GM11168 (cell line): ENCODE results near the gene NTN1.

ENCODE experiments used
- in situ Hi-C: fragments of 300-500 bp; cut with MboI; formaldehyde crosslinking; loops from one replicate; pipeline ENCODE4 v1.12.0; 2022; ENCODE audit warnings: low sequenced_read_pairs; ENCODE audit not compliant: unreplicated experiment

The NTN1 gene

DNA sequence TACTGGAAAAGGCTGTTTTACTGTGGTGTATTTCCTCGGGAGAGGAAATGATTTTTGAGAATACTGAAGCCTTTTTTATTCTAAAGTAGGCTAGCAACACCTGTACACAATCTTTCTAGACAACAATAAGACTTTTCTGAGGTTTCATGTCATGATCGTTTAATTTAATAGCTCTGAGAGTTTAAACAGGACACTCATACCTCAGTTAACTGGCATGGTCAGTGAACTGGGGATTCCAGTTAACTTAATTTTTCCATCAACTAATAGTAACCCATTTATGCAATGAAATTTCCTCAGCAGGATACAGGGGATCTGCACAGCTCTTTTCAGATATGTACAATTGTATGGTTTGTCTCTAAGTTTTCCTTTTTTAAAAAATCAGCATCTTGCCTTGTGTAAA is 262.6 kb downstream of the NTN1 start:
- in situ Hi-C loops = loop anchor here (5.0 kb wide), 1 partner anchor 272 kb away; no protein-coding TSS in a partner anchor

- in situ Hi-C loops = loop anchor here (5.0 kb wide), 1 partner anchor 273 kb away; no protein-coding TSS in a partner anchor
Measured at GRCh38 chr17:9284884-9285283, 263.6 kb downstream of the NTN1 start.

- in situ Hi-C loops = no loop called here
Measured at GRCh38 chr17:9285602-9286427, 264.5 kb downstream of the NTN1 start.

DNA sequence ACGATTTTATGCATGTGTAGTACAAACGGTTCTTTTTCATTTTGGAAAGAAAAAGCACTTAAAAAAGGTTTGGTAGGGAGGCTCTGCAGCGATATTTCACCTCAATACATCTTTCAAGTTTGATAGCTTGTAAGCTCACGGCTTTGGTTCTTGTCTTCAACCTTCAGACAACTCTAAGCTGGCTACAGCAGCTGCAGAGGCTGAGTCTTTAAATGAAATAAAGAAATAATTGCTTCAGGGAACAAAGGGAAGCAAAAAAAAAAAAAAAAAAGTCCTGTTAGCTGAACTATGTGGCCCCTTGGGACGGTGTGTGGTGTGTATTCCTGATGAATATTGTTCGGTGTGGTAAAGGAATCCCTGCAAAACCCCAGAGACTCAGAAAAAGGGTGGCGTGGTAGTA is 265.1 kb downstream of the NTN1 start:
- in situ Hi-C loops = no loop called here

DNA sequence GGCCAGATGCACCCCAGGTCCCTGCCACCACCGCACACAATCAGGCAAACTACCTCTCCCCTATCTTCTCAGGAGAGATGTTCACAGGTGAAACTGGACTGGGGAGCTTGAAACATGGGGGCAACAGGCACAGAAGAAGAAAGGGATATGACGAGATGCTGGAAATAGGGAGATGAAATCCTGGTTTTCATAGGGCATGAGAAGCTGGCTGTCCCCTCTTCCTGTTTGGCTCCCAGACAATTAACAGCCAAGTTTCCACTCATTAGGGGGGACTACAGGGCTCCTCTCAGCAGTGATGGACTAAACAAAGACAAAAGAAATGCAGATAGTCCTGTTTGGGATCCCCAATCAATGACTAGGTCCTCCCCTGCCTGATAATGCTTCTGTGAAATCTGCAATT is 266.0 kb downstream of the NTN1 start:
- in situ Hi-C loops = no loop called here

DNA sequence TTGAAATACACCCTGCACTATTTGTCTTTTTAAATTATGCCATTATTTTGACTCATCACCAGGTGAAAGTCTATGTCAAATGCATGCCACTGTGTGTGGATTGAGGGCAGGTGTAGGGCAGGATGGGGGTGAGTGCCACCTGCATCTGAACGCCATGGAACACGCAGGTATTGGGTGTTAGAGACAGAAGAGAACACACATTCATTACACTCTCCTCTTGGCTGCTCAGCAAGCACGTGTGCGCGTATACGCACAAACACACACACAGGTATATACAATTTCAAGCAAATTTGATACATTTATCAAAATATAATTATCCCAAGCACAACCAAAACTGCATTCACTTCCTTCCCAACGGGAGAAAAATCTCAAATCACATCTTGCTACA is 268.9 kb downstream of the NTN1 start:
- in situ Hi-C loops = no loop called here

- in situ Hi-C loops = no loop called here
Measured at GRCh38 chr17:9291912-9292560, 270.7 kb downstream of the NTN1 start.

DNA sequence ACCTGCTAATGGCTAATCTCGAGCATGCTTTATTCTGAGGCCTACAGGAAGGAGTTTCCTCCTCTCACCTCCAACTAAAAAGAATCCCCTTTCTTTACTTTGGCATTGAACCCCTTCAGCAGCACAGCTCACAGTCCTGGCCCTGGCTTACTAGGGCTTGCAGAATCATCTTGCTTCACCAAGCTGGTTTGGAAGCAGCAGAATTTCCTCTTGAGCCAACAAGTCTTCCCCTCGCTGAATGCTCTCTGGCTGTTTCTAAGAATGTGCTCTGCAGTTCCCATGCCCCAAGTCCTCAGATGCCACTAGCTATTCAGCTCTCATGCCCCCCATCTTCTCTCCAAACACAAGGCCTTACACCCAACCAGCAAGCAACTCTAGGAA is 271.2 kb downstream of the NTN1 start:
- in situ Hi-C loops = no loop called here
